Measurements from ENCODE around the gene CLDN34. TPM values are rescaled to one million over a fixed set of nuclear protein-coding genes. Genes with fewer than 3 reads are reported as not detected.
A peak's percentile ranks its signal among the peaks of the same experiment; 100 is the strongest.

CLDN34 gene
- polyA plus RNA-seq, 1 of the 3 experiments (the other 2 are of a cell fraction), result not detected

DNA sequence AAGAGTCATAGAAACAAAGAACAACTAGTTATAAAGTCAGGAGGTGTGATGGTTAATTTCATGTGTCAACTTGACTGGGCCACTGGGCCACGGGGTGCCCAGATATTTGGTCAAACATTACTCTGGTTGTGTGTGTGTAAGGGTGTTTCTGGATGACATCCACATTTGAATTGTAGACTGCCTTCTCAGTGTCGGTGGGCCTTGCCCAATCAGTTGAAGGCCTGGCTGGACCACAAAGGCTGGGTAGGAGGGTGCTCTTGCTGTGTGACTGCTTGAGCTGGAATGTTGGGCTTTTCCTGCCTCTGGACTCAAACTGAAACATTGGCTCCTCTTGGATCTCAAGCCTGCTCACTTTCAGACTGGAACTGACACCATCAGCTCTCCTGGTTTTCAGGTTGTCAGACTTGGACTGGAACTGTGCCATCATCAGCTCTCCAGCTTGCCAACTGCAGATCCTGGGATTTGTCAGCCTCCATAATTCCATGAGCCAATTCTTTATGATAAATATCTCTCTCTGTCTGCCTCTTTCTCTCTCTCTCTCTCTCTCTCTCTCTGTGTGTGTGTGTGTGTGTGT, 41.4 kb downstream of the CLDN34 start:
- Histone ChIP-seq H3K9me3 (no peaks in the 10 kb centered on the region), H3K79me2 (ENCODE audit: insufficient read depth) (no peaks in the 10 kb centered on the region), H3K9ac (no peak overlapping the region), H3K27ac (ENCODE audit: low read depth in 2 of 2, low read length in 1 of 2) (no peak overlapping the region), H3K4me1 (ENCODE audit: control insufficient read depth in 1 of 2, insufficient read depth in 2 of 2, low read depth in 1 of 2, low read length in 1 of 2) (peaks cover 0 to 4% of the 10 kb centered on the region in 2 experiments; a peak in 1 of 4 replicates), H3K9me2 (no peaks in the 10 kb centered on the region), H4K20me1 (ENCODE audit: insufficient read depth) (no peaks in the 10 kb centered on the region), H3K4me3 (ENCODE audit: low read depth in 2 of 2, low read length in 1 of 2) (no peak overlapping the region), H2AFZ (ENCODE audit: low read depth) (no peak overlapping the region), H3K4me2 (no peak overlapping the region), H3K27me3 (ENCODE audit: insufficient read depth) (no peaks in the 10 kb centered on the region), H3F3A (replicated peaks; ENCODE audit: insufficient read depth) (peaks cover 8% of the 10 kb centered on the region), H3K36me3 (replicated peaks in 1 of 2; ENCODE audit: control insufficient read depth in 1 of 2, insufficient read depth in 2 of 2, low read length in 1 of 2) (no peaks in the 10 kb centered on the region)
- no peak for DNase-seq
- WGBS (ENCODE audit: low lambda C conversion rate), result 54% methylated on average over 2 of the region's 2 CpGs
- CTCF ChIA-PET, result interaction anchor here (1.0 kb wide), 1 partner anchor 111 kb away, joined by 4 read pairs; no protein-coding TSS in a partner anchor
- TF ChIP-seq POLR2AphosphoS5 (IDR thresholded peaks at IDR 0.05; ENCODE audit: low read depth, low read length) (no peak), TCF12 (IDR thresholded peaks at IDR 0.05) (peak; percentile 40; the same call in 1 of the 2 replicates), JUND (IDR thresholded peaks at IDR 0.05) (no peak), NFIC (IDR thresholded peaks at IDR 0.05; ENCODE audit: borderline replicate concordance) (no peak), RAD21 (IDR thresholded peaks at IDR 0.05; ENCODE audit: low read length) (no peak), YY1 (IDR thresholded peaks at IDR 0.05; ENCODE audit: low read depth) (no peak), EP300 (IDR thresholded peaks at IDR 0.05; ENCODE audit: borderline replicate concordance in 1 of 2, low read depth in 1 of 2, low read length in 1 of 2) (no peak)
- TF ChIP-seq, protein P1, sequence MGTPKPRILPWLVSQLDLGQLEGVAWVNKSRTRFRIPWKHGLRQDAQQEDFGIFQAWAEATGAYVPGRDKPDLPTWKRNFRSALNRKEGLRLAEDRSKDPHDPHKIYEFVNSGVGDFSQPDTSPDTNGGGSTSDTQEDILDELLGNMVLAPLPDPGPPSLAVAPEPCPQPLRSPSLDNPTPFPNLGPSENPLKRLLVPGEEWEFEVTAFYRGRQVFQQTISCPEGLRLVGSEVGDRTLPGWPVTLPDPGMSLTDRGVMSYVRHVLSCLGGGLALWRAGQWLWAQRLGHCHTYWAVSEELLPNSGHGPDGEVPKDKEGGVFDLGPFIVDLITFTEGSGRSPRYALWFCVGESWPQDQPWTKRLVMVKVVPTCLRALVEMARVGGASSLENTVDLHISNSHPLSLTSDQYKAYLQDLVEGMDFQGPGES (IDR thresholded peaks at IDR 0.05; ENCODE audit: low read depth, low read length), result no peak
- TF ChIP-seq, protein P2, sequence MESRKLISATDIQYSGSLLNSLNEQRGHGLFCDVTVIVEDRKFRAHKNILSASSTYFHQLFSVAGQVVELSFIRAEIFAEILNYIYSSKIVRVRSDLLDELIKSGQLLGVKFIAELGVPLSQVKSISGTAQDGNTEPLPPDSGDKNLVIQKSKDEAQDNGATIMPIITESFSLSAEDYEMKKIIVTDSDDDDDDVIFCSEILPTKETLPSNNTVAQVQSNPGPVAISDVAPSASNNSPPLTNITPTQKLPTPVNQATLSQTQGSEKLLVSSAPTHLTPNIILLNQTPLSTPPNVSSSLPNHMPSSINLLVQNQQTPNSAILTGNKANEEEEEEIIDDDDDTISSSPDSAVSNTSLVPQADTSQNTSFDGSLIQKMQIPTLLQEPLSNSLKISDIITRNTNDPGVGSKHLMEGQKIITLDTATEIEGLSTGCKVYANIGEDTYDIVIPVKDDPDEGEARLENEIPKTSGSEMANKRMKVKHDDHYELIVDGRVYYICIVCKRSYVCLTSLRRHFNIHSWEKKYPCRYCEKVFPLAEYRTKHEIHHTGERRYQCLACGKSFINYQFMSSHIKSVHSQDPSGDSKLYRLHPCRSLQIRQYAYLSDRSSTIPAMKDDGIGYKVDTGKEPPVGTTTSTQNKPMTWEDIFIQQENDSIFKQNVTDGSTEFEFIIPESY (IDR thresholded peaks at IDR 0.05; ENCODE audit: borderline replicate concordance, low read depth), result no peak
- TF ChIP-seq, protein P3, sequence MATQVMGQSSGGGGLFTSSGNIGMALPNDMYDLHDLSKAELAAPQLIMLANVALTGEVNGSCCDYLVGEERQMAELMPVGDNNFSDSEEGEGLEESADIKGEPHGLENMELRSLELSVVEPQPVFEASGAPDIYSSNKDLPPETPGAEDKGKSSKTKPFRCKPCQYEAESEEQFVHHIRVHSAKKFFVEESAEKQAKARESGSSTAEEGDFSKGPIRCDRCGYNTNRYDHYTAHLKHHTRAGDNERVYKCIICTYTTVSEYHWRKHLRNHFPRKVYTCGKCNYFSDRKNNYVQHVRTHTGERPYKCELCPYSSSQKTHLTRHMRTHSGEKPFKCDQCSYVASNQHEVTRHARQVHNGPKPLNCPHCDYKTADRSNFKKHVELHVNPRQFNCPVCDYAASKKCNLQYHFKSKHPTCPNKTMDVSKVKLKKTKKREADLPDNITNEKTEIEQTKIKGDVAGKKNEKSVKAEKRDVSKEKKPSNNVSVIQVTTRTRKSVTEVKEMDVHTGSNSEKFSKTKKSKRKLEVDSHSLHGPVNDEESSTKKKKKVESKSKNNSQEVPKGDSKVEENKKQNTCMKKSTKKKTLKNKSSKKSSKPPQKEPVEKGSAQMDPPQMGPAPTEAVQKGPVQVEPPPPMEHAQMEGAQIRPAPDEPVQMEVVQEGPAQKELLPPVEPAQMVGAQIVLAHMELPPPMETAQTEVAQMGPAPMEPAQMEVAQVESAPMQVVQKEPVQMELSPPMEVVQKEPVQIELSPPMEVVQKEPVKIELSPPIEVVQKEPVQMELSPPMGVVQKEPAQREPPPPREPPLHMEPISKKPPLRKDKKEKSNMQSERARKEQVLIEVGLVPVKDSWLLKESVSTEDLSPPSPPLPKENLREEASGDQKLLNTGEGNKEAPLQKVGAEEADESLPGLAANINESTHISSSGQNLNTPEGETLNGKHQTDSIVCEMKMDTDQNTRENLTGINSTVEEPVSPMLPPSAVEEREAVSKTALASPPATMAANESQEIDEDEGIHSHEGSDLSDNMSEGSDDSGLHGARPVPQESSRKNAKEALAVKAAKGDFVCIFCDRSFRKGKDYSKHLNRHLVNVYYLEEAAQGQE (IDR thresholded peaks at IDR 0.05; ENCODE audit: low read depth, low read length), result no peak
- TF ChIP-seq, protein P4, sequence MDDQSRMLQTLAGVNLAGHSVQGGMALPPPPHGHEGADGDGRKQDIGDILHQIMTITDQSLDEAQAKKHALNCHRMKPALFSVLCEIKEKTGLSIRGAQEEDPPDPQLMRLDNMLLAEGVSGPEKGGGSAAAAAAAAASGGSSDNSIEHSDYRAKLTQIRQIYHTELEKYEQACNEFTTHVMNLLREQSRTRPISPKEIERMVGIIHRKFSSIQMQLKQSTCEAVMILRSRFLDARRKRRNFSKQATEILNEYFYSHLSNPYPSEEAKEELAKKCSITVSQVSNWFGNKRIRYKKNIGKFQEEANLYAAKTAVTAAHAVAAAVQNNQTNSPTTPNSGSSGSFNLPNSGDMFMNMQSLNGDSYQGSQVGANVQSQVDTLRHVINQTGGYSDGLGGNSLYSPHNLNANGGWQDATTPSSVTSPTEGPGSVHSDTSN (IDR thresholded peaks at IDR 0.05), result peak; percentile 28; the same call in 1 of the 2 replicates
- TF ChIP-seq, protein P5, sequence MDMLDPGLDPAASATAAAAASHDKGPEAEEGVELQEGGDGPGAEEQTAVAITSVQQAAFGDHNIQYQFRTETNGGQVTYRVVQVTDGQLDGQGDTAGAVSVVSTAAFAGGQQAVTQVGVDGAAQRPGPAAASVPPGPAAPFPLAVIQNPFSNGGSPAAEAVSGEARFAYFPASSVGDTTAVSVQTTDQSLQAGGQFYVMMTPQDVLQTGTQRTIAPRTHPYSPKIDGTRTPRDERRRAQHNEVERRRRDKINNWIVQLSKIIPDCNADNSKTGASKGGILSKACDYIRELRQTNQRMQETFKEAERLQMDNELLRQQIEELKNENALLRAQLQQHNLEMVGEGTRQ (IDR thresholded peaks at IDR 0.05; ENCODE audit: borderline replicate concordance, low read depth, low read length), result no peak
- POLR2A ChIA-PET, result no interaction called here

All from SK-N-SH (cell line).